GM23248 (cell line): ENCODE measurements around the gene MAD2L2.

Experiments used
- EZH2 ChIP-seq: fragments of 200-600 bp; sonication (generic); IDR thresholded peaks from 2 replicates; pipeline ENCODE4 v1.6.1; 2018; ENCODE audit warnings: antibody characterized with exemption, mild to moderate bottlenecking; ENCODE audit not compliant: insufficient read depth, poor library complexity, severe bottlenecking
- EZH2phosphoT487 ChIP-seq: fragments of 200-600 bp; sonication (generic); IDR thresholded peaks from 2 replicates; pipeline ENCODE4 v1.6.1; 2018; ENCODE audit warnings: antibody characterized with exemption, moderate library complexity, mild to moderate bottlenecking, low read depth; ENCODE audit not compliant: insufficient read depth

GRCh38 chr1:11727119-11727518 is 46.2 kb upstream of the MAD2L2 start:
- TF ChIP-seq EZH2 (no peak), EZH2phosphoT487 (no peak)
